H1 (cell line): Measurements from ENCODE around the gene EBF3. TPM values are rescaled to one million over a fixed set of nuclear protein-coding genes. Genes with fewer than 3 reads are reported as not detected.
A peak's percentile ranks its signal among the peaks of the same experiment; 100 is the strongest.

Source experiments
- CTCF ChIA-PET: fragments of 300-600 bp; sonication (Branson Sonifier 250); formaldehyde crosslinking; loops from one replicate; lab custom pipeline; 2021; ENCODE audit not compliant: partially characterized antibody; lab: Charles Lee
- POLR2A ChIA-PET: fragments of 300-600 bp; sonication (Branson Sonifier 250); formaldehyde crosslinking; loops from one replicate; lab custom pipeline; 2021; ENCODE audit warnings: inconsistent platforms; ENCODE audit not compliant: partially characterized antibody; lab: Charles Lee
- DNase-seq, 2 experiments: peaks; one replicate each; pipeline versions ENCODE4 v3.0.0 to v3.0.0-alpha.2; 2010 to 2022; ENCODE audit warnings: low spot score in 2 of 2, low read depth in 1 of 2, mixed read lengths in 1 of 2
- FAIRE-seq: peaks from 2 replicates; lab custom pipeline; 2011; peaks lifted over from hg19 to GRCh38; lab: Jason Lieb, UNC
- H2AFZ ChIP-seq: 2 replicates; pipeline ENCODE4 v1.8.1; 2012; ENCODE audit warnings: low read length, inconsistent platforms
- H2AK5ac ChIP-seq: 2 replicates; pipeline ENCODE4 v1.6.1; 2013; ENCODE audit warnings: low read depth, low read length
- H2BK120ac ChIP-seq: replicated peaks from 2 replicates; pipeline ENCODE3; 2013; ENCODE audit warnings: low read depth, low read length, inconsistent platforms
- H2BK12ac ChIP-seq: 2 replicates; pipeline ENCODE4 v1.6.1; 2013; ENCODE audit warnings: low read depth, low read length
- H2BK15ac ChIP-seq: 2 replicates; pipeline ENCODE4 v1.6.1; 2013; ENCODE audit warnings: low read length
- H2BK20ac ChIP-seq: 2 replicates; pipeline ENCODE4 v1.6.1; 2013; ENCODE audit warnings: low read length
- H2BK5ac ChIP-seq: 2 replicates; pipeline ENCODE4 v1.6.1; 2013; ENCODE audit warnings: low read depth, low read length
- H3K14ac ChIP-seq: 2 replicates; pipeline ENCODE4 v1.6.1; 2013; ENCODE audit warnings: inconsistent platforms; ENCODE audit not compliant: insufficient read length
- H3K18ac ChIP-seq: 2 replicates; pipeline ENCODE4 v1.6.1; 2013; ENCODE audit warnings: low read length; ENCODE audit errors: extremely low read depth
- H3K23ac ChIP-seq: 2 replicates; pipeline ENCODE4 v1.6.1; 2013; ENCODE audit warnings: inconsistent platforms; ENCODE audit not compliant: insufficient read length
- H3K23me2 ChIP-seq: 2 replicates; pipeline ENCODE4 v1.6.1; 2013; ENCODE audit warnings: low read depth, low read length
- H3K27ac ChIP-seq: 2 replicates; pipeline ENCODE4 v1.6.1; 2011; ENCODE audit warnings: low read depth, low read length, inconsistent platforms
- H3K27me3 ChIP-seq, 4 experiments: replicated peaks in 1 of 4; 1 replicate in 1 of 4; 2 replicates in 3 of 4; pipeline versions ENCODE4 v1.6.1 to v1.8.1; 2011 to 2013; ENCODE audit warnings: low read length in 3 of 4, mild to moderate bottlenecking in 3 of 4, inconsistent platforms in 2 of 4, mixed read lengths in 2 of 4, moderate library complexity in 1 of 4; ENCODE audit not compliant: control insufficient read depth in 3 of 4, insufficient read depth in 3 of 4; ENCODE audit errors: extremely low read depth in 1 of 4
- H3K36me3 ChIP-seq, 4 experiments: 2 replicates each; pipeline versions ENCODE4 v1.6.1 to v1.8.1; 2011 to 2013; ENCODE audit warnings: mild to moderate bottlenecking in 4 of 4, low read length in 3 of 4, moderate library complexity in 2 of 4, control low read depth in 1 of 4, inconsistent platforms in 1 of 4; ENCODE audit not compliant: insufficient read depth in 4 of 4, control insufficient read depth in 2 of 4
- H3K4ac ChIP-seq: replicated peaks from 2 replicates; pipeline ENCODE3; 2013; ENCODE audit warnings: low read length, low read depth, mixed read lengths, inconsistent platforms; ENCODE audit not compliant: insufficient read length
- H3K4me1 ChIP-seq, 4 experiments: replicated peaks in 1 of 4; 1 replicate in 1 of 4; 2 replicates in 3 of 4; pipeline versions ENCODE4 v1.6.1 to v1.8.1; 2011 to 2013; ENCODE audit warnings: low read length in 3 of 4, inconsistent platforms in 2 of 4, mixed read lengths in 1 of 4; ENCODE audit not compliant: insufficient read depth in 4 of 4, control insufficient read depth in 3 of 4
- H3K4me2 ChIP-seq, 2 experiments: 2 replicates each; pipeline versions ENCODE4 v1.6.1 to v1.8.1; 2011 to 2013; ENCODE audit warnings: low read depth in 2 of 2, low read length in 2 of 2, control low read depth in 1 of 2, inconsistent platforms in 1 of 2, mild to moderate bottlenecking in 1 of 2; ENCODE audit not compliant: insufficient read depth in 1 of 2
- H3K4me3 ChIP-seq, 4 experiments: fragments of 200-600, 300-600 bp in 1 of 4; sonication (generic), shearing (Covaris generic), sonication (Bioruptor Twin) in 1 of 4; 2 replicates each; pipeline versions ENCODE4 v1.5.1 to v1.8.1; 2011 to 2016; ENCODE audit warnings: low read length in 4 of 4, low read depth in 3 of 4, control low read depth in 2 of 4, inconsistent platforms in 2 of 4, mild to moderate bottlenecking in 2 of 4, mixed read lengths in 1 of 4, moderate library complexity in 1 of 4; ENCODE audit not compliant: insufficient read depth in 2 of 4; ENCODE audit errors: extremely low read depth in 1 of 4
- H3K56ac ChIP-seq: replicated peaks from 2 replicates; pipeline ENCODE3; 2013; ENCODE audit warnings: low read depth, mild to moderate bottlenecking, mixed read lengths, low read length, inconsistent platforms; ENCODE audit not compliant: insufficient read length
- H3K79me1 ChIP-seq: 2 replicates; pipeline ENCODE4 v1.6.1; 2013; ENCODE audit warnings: low read depth, low read length, control low read depth
- H3K79me2 ChIP-seq, 2 experiments: 2 replicates each; pipeline versions ENCODE4 v1.6.1 to v1.8.1; 2012 to 2013; ENCODE audit warnings: low read length in 2 of 2, mild to moderate bottlenecking in 2 of 2, inconsistent platforms in 1 of 2; ENCODE audit not compliant: insufficient read depth in 2 of 2, control insufficient read depth in 1 of 2
- H3K9ac ChIP-seq, 4 experiments: replicated peaks in 1 of 4; 1 replicate in 1 of 4; 2 replicates in 3 of 4; pipeline versions ENCODE4 v1.6.1 to v1.8.1; 2011 to 2013; ENCODE audit warnings: low read depth in 3 of 4, low read length in 3 of 4, control low read depth in 2 of 4, mild to moderate bottlenecking in 2 of 4, moderate library complexity in 2 of 4, inconsistent platforms in 1 of 4; ENCODE audit errors: extremely low read depth in 1 of 4
- H3K9me3 ChIP-seq, 2 experiments: 2 replicates each; pipeline versions ENCODE4 v1.6.1 to v1.8.1; 2012 to 2013; ENCODE audit warnings: mild to moderate bottlenecking in 2 of 2, moderate library complexity in 2 of 2, control low read depth in 1 of 2, inconsistent platforms in 1 of 2, low read depth in 1 of 2, low read length in 1 of 2, mixed read lengths in 1 of 2; ENCODE audit not compliant: insufficient read depth in 2 of 2
- H4K20me1 ChIP-seq, 2 experiments: replicated peaks in 1 of 2; 2 replicates each; pipeline versions ENCODE3 to v1.8.1; 2011 to 2013; ENCODE audit warnings: inconsistent platforms in 2 of 2, low read length in 2 of 2, mild to moderate bottlenecking in 1 of 2; ENCODE audit not compliant: insufficient read depth in 2 of 2, control insufficient read depth in 1 of 2
- H4K5ac ChIP-seq: 2 replicates; pipeline ENCODE4 v1.6.1; 2013; ENCODE audit warnings: low read length, low read depth, mixed read lengths, inconsistent platforms; ENCODE audit not compliant: insufficient read length
- H4K8ac ChIP-seq: 2 replicates; pipeline ENCODE4 v1.8.0; 2013; ENCODE audit warnings: mild to moderate bottlenecking, moderate library complexity, low read length, inconsistent platforms; ENCODE audit not compliant: insufficient read depth; ENCODE audit errors: extremely low read depth
- H4K91ac ChIP-seq: replicated peaks from 2 replicates; pipeline ENCODE3; 2013; ENCODE audit warnings: low read length, mixed read lengths, inconsistent platforms; ENCODE audit not compliant: insufficient read length
- CBX8 ChIP-seq: fragments of 300-800, 300-1000 bp; sonication (generic); IDR thresholded peaks from 2 replicates; pipeline ENCODE4 v1.7.1; 2016; ENCODE audit warnings: low read depth, low read length, borderline replicate concordance
- CHD1 ChIP-seq: IDR thresholded peaks from 2 replicates; pipeline ENCODE4 v1.6.1; 2012; ENCODE audit warnings: low read depth, low read length, improper control_type of control experiment
- FOSL1 ChIP-seq: IDR thresholded peaks from 2 replicates; pipeline ENCODE4 v1.6.1; 2011; ENCODE audit warnings: mild to moderate bottlenecking, low read depth, low read length, moderate library complexity; ENCODE audit not compliant: insufficient read depth
- WGBS, 2 experiments: shearing (Covaris generic) in 1 of 2; methylation state at CpG; one replicate each; pipeline versions ENCODE4 v1.1.6 to v1.1.7; 2013 to 2015; ENCODE audit warnings: low lambda C conversion rate in 2 of 2, mixed read lengths in 2 of 2, inconsistent platforms in 1 of 2, low coverage in 1 of 2, missing lambda C conversion rate in 1 of 2; ENCODE audit not compliant: insufficient replicate concordance in 2 of 2, insufficient coverage in 1 of 2, insufficient read length in 1 of 2; ENCODE audit errors: extremely low coverage in 1 of 2, missing lambda C conversion rate in 1 of 2; 5-methylcytosine and 5-hydroxymethylcytosine counted together
- polyA plus RNA-seq, 7 experiments: library from polyadenylated mRNA; depleted of rRNA in 3 of 7; stranded (reverse) in 5 of 7; unstranded in 2 of 7; fragments of >200 nt in 5 of 7; fragments of 200-250 nt in 2 of 7; gene quantifications; 1 replicate in 5 of 7; 2 replicates in 1 of 7; 4 replicates in 1 of 7; pipeline versions ENCODE4 v1.2.1 to v1.2.3, GENCODE V29; 2011 to 2013; ENCODE audit warnings: missing spikeins in 2 of 7, mixed read lengths in 2 of 7
- total RNA-seq: library from RNA; stranded (reverse); fragmentation: NEBNext Ultra II Directional; extraction: Animal tissue kit (Norgen Biotek cat#: 25700); gene quantifications from 2 replicates; pipeline ENCODE4 v1.2.1, GENCODE V29; 2021

The EBF3 gene
- total and polyA plus RNA-seq, 2 of the 8 experiments (the other 6 are each of a cell fraction or from before 2014, with no cell fraction given), result 0.08 to 0.26 TPM

DNA sequence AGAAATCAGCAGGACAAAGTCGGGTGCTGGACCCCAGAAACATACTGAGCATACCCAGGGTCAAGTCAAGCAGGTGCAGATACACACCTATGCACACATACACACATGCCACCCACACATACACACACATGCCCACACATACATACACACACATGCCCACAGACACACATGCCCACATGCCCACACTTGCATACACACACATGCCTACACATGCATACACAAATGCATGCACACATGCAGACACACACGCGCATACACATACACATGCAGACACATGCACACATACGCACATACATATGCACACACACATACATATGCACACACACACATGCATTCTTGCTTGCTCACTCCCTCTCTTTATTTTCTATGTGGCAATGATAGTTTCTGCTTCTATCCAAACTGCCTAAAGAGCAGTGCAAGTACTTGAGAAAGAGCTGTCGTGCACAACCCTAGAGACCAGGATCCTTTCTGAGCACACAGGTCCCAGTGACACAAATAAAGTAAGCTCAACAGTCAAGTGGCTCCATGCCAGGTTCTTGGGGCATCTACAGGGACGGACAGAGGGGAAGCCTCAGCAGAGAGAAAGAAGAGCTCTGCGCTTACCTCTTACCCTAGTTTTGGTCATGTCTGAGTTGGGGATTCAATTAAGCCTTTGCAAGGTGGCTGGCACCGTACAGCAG lies 83.7 kb downstream of the EBF3 start:
- no peak overlapping the region for H3K27ac ChIP-seq

More for the DNA sequence above, 83.7 kb downstream of the EBF3 start:
- Histone ChIP-seq H3K79me2 (no peaks in the 10 kb centered on the region), H4K20me1 (peaks cover 0 to 4% of the 10 kb centered on the region in 2 experiments), H3K23me2 (no peaks in the 10 kb centered on the region), H2BK5ac (no peak overlapping the region), H3K9me3 (no peaks in the 10 kb centered on the region), H3K4me2 (no peak overlapping the region), H3K14ac (no peak overlapping the region), H3K27me3 (no peaks in the 10 kb centered on the region), H3K4me1 (no peaks in the 10 kb centered on the region; a peak in 1 of 7 replicates), H4K8ac (no peak overlapping the region), H2AFZ (no peak overlapping the region), H3K4me3 (no peak overlapping the region), H2AK5ac (no peak overlapping the region), H2BK15ac (no peak overlapping the region), H3K23ac (no peak overlapping the region), H2BK120ac (no peak overlapping the region), H4K5ac (no peak overlapping the region), H3K18ac (no peak overlapping the region), H4K91ac (peak overlapping the region; percentile 37), H3K9ac (no peak overlapping the region), H3K56ac (no peak overlapping the region), H2BK12ac (no peak overlapping the region), H3K79me1 (no peaks in the 10 kb centered on the region), H3K36me3 (no peaks in the 10 kb centered on the region), H3K4ac (no peak overlapping the region), H2BK20ac (no peak overlapping the region)
- WGBS, 2 experiments, result 86% methylated on average over 8 of the region's 8 CpGs; no CpG with 5 or more reads in 1 of the 2 experiments
- DNase-seq (no peak), FAIRE-seq (no peak)
- CTCF ChIA-PET, result interaction anchor here (0.5 to 16.4 kb wide), 6 partner anchors 11 to 299 kb away, joined by 3 to 131 read pairs (median 4); no protein-coding TSS in a partner anchor
- TF ChIP-seq CHD1 (no peak), CBX8 (no peak), FOSL1 (no peak)
- POLR2A ChIA-PET, result no interaction called here
